Measurements from ENCODE around the gene ILDR1.

DNA sequence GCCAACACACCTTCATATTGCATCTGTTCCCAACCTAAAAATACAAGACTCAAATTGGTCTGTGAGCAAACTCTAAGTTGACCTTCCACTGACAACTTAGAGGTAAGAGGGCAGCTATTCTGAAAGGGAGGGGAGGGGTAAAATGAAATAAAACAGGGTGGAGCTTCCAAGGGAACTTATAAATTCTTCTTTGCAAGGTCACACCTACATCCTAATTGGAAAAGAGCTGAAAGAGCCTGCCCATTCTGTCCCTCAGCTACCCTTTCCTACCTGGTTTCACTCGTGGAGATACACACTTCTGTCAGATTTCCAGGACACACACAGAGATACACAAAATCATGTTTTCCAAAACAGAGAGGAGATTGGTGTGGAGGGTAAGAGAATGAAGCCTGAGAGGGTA lies 1.0 kb downstream of the ILDR1 start:
- TF ChIP-seq GATA2 (IDR thresholded peaks at IDR 0.05; ENCODE audit: low read depth, low read length) (no peak), GATA3 (IDR thresholded peaks at IDR 0.05; ENCODE audit: low read depth, low read length) (no peak)

Measured in SH-SY5Y (cell line).